HG03066 (cell line): ENCODE measurements around the gene SEPTIN1.

Source experiments
- ATAC-seq: cut with Tn5 transposase; IDR thresholded peaks from one replicate; pipeline ENCODE4 v1.9.1; 2021; ENCODE audit warnings: low read depth; ENCODE audit not compliant: unreplicated experiment

SEPTIN1 gene

GRCh38 chr16:30382111-30382881 is at the start of gene SEPTIN1:
Gene SEPTIN1 (minus strand): TSS chr16:30382561. CDS start chr16:30382542, 19 bp downstream.
- no peak for ATAC-seq

DNA sequence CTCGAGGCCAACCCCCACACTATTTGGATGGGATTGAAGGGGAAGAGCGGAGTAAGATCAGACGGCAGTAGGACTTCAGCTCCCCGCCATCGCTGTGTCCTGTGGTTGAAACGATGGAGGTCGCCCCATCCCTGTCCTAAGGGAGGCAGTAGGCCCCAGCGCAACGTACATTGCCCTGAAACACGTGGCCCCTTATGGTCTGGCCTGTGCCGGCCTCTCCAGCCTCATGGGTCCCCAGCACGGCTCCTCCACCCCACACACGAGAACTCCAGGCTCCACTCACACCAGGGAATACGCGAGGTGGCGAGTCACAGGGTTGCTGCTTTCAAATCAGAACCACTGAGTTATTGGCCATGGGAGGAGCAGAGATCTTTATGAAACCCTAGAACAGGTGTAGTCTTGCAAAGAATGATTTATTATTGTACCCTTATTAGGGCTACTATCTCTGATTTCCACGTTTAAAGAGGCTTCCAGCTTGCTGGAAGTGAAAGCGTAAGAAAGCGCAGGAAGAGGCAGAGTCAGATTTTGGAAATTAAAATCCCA is 48.1 kb upstream of the SEPTIN1 start:
- no peak for ATAC-seq

GRCh38 chr16:30429678-30430427 is 47.5 kb upstream of the SEPTIN1 start, which contains the start of gene DCTPP1:
Gene DCTPP1 (minus strand): TSS chr16:30430030. CDS start chr16:30429980, 50 bp downstream.
- peak; percentile 98 for ATAC-seq

DNA sequence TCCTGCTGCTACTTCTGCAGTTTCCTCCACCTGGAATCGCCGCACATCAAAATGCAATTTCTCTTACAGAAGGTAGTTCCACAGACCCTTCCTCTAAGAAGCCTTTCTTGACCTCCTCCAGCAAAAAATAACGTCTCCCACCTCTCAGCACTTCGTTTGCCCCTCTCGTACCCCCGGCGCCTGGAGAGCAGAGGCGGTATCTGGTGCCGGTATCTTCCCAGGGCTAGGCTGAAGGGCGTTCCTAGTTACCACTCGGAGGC is 47.0 kb upstream of the SEPTIN1 start:
- no peak for ATAC-seq

DNA sequence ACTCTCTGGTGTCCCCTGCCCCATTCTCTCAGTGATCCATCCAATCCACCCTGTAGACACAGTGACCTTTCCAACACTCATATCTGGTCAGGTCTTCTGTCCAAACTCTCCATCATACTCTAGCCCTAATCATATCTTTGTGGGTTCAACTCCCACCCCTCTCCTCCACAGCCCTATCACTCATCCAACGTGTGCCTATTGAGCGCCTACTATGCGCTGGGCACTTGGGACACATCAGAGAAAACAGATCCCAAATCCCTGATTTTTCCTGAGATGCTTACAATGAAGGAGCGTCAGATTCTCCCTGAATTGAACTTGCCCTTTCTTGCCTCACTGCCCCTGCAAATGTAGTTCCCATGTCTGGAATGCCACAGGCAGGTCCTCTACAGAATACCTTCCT is 45.7 kb upstream of the SEPTIN1 start:
- ATAC-seq = no peak

DNA sequence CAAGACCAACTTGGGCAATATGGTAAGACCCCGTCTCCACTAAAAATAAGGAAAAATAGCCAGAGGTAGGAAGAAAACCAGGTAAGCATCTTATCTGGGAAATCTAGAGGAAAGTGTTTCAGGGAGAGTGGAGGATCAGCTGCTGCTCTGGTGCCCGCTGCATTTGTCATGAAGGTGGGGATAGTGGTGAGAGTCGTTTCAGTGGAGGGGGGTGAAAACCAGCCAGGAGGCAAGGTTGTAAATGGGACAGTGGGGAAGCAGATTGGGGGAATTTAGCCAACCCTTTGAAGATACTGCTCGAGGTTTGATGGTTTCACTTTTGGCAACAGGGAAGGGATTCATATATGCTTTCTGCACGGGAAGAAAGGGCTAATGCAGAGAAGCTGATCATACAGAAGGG is 38.6 kb upstream of the SEPTIN1 start:
- ATAC-seq = no peak

DNA sequence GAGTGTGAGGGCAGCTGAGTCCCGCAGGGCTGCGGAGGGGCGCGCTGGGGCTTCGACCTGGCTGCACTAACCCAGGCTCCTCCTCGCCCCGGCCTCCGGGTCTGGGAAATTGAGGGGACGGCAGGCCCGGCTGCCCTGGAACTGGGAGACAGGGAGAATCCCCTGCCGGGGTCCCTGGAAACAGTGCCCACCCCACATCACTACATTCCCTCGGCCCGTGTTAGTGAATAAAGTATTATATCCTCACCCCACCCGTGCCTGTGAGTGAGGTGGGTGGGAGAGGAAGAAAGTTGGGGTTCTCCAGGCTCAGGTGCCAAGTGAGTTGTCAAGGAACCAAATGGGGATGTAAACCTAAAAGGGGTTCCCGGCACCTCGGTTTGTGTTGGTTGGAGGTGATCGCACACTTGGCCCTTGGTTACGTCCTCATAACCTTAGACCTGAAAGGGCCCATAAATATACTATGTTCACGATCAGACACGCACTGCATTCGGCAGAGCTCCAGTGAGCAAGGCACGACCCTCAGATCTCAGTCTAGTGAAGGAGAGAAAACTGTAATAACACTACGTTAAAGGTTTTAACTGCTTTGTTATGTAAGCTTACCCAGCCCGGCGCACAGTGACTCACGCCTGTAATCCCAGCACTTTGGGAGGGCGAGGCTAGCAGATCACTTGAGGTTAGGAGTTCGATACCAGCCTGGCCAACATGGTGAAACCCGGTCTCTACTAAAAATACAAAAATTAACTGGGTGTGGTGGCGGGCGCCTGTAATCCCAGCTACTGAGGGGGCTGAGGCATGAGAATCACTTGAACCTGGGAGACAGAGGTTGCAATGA is 36.2 kb upstream of the SEPTIN1 start:
- ATAC-seq = no peak

DNA sequence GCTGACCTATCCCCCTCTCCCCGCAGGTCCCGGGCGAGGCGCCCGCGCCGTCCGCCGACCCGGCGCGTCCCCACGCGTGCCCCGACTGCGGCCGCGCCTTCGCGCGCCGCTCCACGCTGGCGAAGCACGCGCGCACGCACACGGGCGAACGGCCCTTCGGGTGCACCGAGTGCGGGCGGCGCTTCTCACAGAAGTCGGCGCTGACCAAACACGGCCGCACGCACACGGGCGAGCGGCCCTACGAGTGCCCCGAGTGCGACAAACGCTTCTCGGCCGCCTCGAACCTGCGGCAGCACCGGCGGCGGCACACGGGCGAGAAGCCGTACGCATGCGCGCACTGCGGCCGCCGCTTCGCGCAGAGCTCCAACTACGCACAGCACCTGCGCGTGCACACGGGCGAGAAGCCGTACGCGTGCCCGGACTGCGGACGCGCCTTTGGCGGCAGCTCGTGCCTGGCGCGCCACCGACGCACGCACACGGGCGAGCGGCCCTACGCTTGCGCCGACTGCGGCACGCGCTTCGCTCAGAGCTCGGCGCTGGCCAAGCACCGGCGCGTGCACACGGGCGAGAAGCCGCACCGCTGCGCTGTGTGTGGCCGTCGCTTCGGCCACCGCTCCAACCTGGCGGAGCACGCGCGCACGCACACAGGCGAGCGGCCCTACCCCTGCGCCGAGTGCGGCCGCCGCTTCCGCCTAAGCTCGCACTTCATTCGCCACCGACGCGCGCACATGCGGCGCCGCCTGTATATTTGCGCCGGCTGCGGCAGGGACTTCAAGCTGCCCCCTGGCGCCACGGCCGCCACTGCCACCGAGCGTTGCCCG is 35.4 kb upstream of the SEPTIN1 start:
- ATAC-seq = peak; percentile 56

GRCh38 chr16:30416624-30417528 is 34.5 kb upstream of the SEPTIN1 start:
- ATAC-seq = no peak

- ATAC-seq = no peak
Observed at GRCh38 chr16:30416047-30416603, 33.8 kb upstream of the SEPTIN1 start.

- no peak for ATAC-seq
Observed at GRCh38 chr16:30414159-30414558, 31.8 kb upstream of the SEPTIN1 start.

- no peak for ATAC-seq
Observed at GRCh38 chr16:30413112-30413806, 30.9 kb upstream of the SEPTIN1 start.

- peak; percentile 53 for ATAC-seq
Observed at GRCh38 chr16:30409125-30410060, 27.0 kb upstream of the SEPTIN1 start.

GRCh38 chr16:30407804-30408534 is 25.6 kb upstream of the SEPTIN1 start:
- ATAC-seq = no peak

- peak; percentile 67 for ATAC-seq
Observed at GRCh38 chr16:30407102-30407803, 24.9 kb upstream of the SEPTIN1 start, which contains the start of gene ZNF771. Gene ZNF771 (plus strand): TSS chr16:30407606. CDS start chr16:30408054, 448 bp downstream.

GRCh38 chr16:30406795-30407101 is 24.4 kb upstream of the SEPTIN1 start:
- ATAC-seq = no peak
